Ascending aorta (tissue), 2 donors: Measurements from ENCODE around the gene OR10K2. TPM values are rescaled to one million over a fixed set of nuclear protein-coding genes. Genes with fewer than 3 reads are reported as not detected.

Source experiments
- DNase-seq, 2 donors: peaks; one replicate each; pipeline ENCODE4 v3.0.0-alpha.2; 2019; ENCODE audit warnings: low spot score in 2 of 2
- H3K27ac ChIP-seq, 2 donors: fragments of 200-600 bp; sonication (generic); one replicate each; pipeline ENCODE4 v1.5.1; 2016 to 2017; ENCODE audit warnings: mild to moderate bottlenecking in 1 of 2
- H3K27me3 ChIP-seq: fragments of 200-600 bp; sonication (generic); one replicate; pipeline ENCODE4 v1.5.1; 2017
- H3K36me3 ChIP-seq, 2 donors: fragments of 200-600 bp; sonication (generic); one replicate each; pipeline ENCODE4 v1.5.1; 2016
- H3K4me1 ChIP-seq, 2 donors: fragments of 200-600 bp; sonication (generic); one replicate each; pipeline ENCODE4 v1.5.1; 2016 to 2017; ENCODE audit warnings: mild to moderate bottlenecking in 1 of 2
- H3K4me3 ChIP-seq, 2 donors: fragments of 200-600 bp; sonication (generic); one replicate each; pipeline ENCODE4 v1.5.1; 2016 to 2017; ENCODE audit warnings: mild to moderate bottlenecking in 1 of 2
- H3K9me3 ChIP-seq, 2 donors: fragments of 200-600 bp; sonication (generic); one replicate each; pipeline ENCODE4 v1.5.1; 2016
- intact Hi-C: fragments of 100-400 bp; cut with DNase I; formaldehyde crosslinking; loops from one replicate; pipeline ENCODE4 v1.15.1; 2023
- total RNA-seq: library from RNA; depleted of rRNA; stranded (reverse); fragments of >200 nt; gene quantifications from one replicate; pipeline ENCODE4 v1.1.0, GENCODE V29; 2016
- TF ChIP-seq, protein P1 (sequence below), 3 experiments: fragments of 200-600 bp in 2 of 3; fragments of 450-650 bp in 1 of 3; sonication (generic) in 2 of 3; IDR thresholded peaks; one replicate each; pipeline ENCODE4 v1.5.1; 2016 to 2019; ENCODE audit warnings: antibody characterized with exemption in 3 of 3, mild to moderate bottlenecking in 1 of 3, moderate library complexity in 1 of 3

The OR10K2 gene, protein sequence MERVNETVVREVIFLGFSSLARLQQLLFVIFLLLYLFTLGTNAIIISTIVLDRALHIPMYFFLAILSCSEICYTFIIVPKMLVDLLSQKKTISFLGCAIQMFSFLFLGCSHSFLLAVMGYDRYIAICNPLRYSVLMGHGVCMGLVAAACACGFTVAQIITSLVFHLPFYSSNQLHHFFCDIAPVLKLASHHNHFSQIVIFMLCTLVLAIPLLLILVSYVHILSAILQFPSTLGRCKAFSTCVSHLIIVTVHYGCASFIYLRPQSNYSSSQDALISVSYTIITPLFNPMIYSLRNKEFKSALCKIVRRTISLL
- total RNA-seq = not detected

DNA sequence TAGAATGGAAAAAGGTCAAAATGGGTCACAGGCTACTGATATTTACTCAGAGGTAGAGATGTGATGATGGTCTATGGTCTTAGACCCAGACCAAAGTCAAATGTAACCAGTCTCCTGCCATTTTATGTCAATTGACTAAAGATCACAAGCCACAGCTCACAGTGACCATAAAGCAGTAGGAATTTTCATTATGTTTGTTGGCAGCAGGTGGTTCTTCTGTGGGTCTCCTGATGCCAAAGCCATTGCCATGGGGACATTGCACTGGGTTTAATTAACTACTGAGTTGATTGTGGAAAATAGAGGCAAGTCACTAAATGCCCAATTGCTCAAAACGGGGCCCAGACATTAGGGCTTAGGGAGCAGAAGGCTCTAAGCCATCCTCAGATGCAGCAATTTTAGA lies at the start of gene OR10K2:
Gene OR10K2, minus strand, starts transcription at position 101 of the 400 bp plus-strand sequence. CDS start 5,371 bp downstream, outside the sequence.
- Histone ChIP-seq H3K4me3 (no peak within 1 kb of the TSS), H3K36me3 (no peaks in the 10 kb centered on the region), H3K27me3 (peaks cover 4% of the 10 kb centered on the region), H3K9me3 (no peaks in the 10 kb centered on the region), H3K4me1 (no peaks in the 10 kb centered on the region), H3K27ac (no peak within 1 kb of the TSS)
- intact Hi-C loops = no loop called here
- no peak for DNase-seq
- TF ChIP-seq, protein P1, sequence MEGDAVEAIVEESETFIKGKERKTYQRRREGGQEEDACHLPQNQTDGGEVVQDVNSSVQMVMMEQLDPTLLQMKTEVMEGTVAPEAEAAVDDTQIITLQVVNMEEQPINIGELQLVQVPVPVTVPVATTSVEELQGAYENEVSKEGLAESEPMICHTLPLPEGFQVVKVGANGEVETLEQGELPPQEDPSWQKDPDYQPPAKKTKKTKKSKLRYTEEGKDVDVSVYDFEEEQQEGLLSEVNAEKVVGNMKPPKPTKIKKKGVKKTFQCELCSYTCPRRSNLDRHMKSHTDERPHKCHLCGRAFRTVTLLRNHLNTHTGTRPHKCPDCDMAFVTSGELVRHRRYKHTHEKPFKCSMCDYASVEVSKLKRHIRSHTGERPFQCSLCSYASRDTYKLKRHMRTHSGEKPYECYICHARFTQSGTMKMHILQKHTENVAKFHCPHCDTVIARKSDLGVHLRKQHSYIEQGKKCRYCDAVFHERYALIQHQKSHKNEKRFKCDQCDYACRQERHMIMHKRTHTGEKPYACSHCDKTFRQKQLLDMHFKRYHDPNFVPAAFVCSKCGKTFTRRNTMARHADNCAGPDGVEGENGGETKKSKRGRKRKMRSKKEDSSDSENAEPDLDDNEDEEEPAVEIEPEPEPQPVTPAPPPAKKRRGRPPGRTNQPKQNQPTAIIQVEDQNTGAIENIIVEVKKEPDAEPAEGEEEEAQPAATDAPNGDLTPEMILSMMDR (IDR thresholded peaks at IDR 0.05) = no peak

DNA sequence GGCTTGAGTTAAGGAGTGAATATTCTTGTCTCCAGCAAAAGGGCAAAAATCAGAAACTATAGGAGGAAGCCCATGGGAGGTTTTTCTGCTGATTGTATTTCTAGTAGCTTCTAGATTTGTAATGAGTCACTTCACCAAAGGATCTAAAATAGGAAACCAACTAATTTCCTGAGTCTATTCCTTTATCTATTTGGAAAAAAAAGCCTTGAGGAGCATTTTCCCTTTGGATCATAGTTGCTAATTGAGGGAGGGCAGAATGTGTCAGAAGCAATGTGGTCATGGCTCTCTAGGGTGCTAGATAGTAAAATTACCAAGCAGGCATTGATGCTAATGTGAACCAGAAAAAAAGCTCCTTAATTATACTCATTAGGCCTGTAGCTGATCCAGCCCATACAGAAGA lies 45.9 kb upstream of the OR10K2 start, which contains the start of gene OR10R2:
Gene OR10R2, plus strand, starts transcription at position 301 of the 400 bp plus-strand sequence. CDS start 106 bp downstream, outside the sequence.
- intact Hi-C loops = no loop called here
- Histone ChIP-seq H3K36me3 (no peaks in the 10 kb centered on the region), H3K9me3 (no peaks in the 10 kb centered on the region), H3K27ac (no peak within 1 kb of the TSS), H3K4me3 (no peak within 1 kb of the TSS), H3K4me1 (no peaks in the 10 kb centered on the region), H3K27me3 (no peaks in the 10 kb centered on the region)
- TF ChIP-seq, protein P1 (IDR thresholded peaks at IDR 0.05) = no peak
- no peak for DNase-seq

DNA sequence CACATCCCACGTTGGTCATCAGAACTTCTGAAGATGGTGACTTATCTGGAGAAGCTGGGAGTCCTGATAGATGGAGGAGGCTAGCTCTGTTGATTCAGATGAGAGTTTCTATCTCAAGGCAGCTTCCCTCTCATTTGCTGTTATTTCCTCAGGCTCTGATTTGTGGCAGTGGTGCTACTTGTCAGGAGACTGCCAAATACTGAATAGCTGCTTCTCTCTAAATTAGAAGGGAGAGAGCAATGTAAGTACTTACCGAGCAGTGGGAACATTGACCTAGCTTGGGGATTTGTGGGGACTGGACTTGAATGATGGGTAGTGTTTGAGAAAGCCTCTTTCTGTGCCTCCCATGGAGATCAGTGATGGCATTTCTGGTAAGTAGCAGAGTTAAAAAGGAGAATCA lies 35.5 kb upstream of the OR10K2 start, which contains the start of gene OR10K1:
Gene OR10K1, plus strand, starts transcription at position 301 of the 400 bp plus-strand sequence. CDS start 3,728 bp downstream, outside the sequence.
- DNase-seq = no peak
- H3K4me1 ChIP-seq = no peaks in the 10 kb centered on the region
- H3K36me3 ChIP-seq = no peaks in the 10 kb centered on the region
- H3K27me3 ChIP-seq = no peaks in the 10 kb centered on the region
- H3K4me3 ChIP-seq = no peak within 1 kb of the TSS
- TF ChIP-seq, protein P1 (IDR thresholded peaks at IDR 0.05) = no peak
- no peak within 1 kb of the TSS for H3K27ac ChIP-seq
- H3K9me3 ChIP-seq = no peaks in the 10 kb centered on the region
- intact Hi-C loops = no loop called here

DNA sequence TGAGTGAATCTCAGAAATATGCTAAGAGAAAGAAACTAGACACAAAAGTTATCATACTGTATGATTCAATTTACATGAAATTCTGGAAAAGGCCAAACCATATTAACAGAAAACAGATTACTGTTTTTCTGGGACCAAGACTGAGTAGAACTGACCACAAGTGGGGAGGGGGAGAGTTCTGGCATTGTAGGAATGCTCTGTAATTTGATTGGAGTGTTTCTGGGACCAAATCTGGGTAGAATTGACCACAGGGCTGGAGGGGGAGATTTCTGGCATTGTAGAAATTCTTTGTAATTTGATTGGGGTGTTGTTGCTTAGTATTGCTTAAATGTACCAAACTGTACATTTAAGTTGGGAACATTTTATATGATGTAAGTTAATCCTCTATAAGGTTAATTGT lies 32.2 kb upstream of the OR10K2 start:
- H3K27me3 ChIP-seq = no peaks in the 10 kb centered on the region
- H3K4me1 ChIP-seq = no peaks in the 10 kb centered on the region
- DNase-seq = no peak
- no peaks in the 10 kb centered on the region for H3K9me3 ChIP-seq
- intact Hi-C loops = no loop called here
- TF ChIP-seq, protein P1 (IDR thresholded peaks at IDR 0.05) = no peak
- no peak overlapping the region for H3K4me3 ChIP-seq
- H3K36me3 ChIP-seq = no peaks in the 10 kb centered on the region
- H3K27ac ChIP-seq = no peak overlapping the region

DNA sequence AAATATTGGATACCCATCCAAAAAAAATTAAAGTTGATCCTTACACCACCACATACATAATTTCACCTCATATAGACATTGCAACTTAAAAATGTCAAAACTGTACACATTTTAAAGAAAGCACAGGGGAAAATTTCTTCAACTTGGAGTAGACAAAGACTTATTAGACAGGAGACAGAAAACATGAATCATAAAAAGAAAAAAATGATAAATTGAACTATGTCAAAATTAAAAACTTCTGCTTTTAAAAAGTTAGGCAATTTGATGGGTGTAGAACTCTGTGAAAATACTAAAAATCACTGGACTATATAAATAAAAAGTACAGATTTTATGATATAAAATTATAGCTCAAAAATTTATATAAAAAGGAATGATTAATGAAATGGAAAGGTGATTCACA lies 31.2 kb upstream of the OR10K2 start:
- Histone ChIP-seq H3K27me3 (no peaks in the 10 kb centered on the region), H3K36me3 (no peaks in the 10 kb centered on the region), H3K27ac (no peak overlapping the region), H3K9me3 (no peaks in the 10 kb centered on the region), H3K4me3 (no peak overlapping the region), H3K4me1 (no peaks in the 10 kb centered on the region)
- intact Hi-C loops = no loop called here
- no peak for DNase-seq
- TF ChIP-seq, protein P1 (IDR thresholded peaks at IDR 0.05) = no peak
